CD4-positive, alpha-beta T cell treated with Interleukin-4 for 4 hours (primary cell): ENCODE results near the gene NSD2.
"Not testable (repeated sequence)": the region's sequence is repeated elsewhere in the genome, so short reads cannot be mapped to it uniquely, and the experiment has no call there.

Experiments used
- DNase-seq: peaks from one replicate; pipeline ENCODE4 v3.0.0-alpha.2; 2020

The NSD2 gene

DNA sequence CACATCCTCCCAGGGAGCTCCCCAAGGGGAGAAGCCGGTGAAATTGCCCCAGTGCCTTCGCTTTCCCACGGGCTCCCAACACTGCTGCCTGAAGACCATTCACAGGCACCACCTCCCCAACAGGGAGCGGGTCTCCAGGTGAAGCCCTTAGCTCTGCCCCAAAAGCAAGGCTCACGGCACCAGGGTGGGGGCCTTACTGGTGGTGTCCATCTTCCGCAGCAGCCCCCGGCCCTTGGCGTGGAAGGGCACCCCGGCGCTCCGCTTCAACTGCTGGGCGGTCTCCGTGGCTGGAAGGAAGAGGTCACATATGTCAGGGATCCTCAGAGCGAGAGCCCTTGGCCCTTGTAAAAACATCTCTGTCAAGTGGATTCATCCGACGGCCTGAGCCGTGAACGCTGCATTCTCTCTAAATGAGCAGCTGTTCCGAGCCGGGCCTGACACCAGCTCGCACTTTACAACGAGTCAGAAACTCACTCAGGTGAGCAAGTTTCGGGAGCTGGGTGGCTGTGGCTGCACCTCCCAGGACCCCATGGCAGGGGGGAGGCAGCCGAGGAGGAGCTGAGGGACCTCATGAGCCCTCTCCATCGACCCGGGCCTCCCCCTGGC, 116.6 kb downstream of the NSD2 start:
- no peak for DNase-seq

DNA sequence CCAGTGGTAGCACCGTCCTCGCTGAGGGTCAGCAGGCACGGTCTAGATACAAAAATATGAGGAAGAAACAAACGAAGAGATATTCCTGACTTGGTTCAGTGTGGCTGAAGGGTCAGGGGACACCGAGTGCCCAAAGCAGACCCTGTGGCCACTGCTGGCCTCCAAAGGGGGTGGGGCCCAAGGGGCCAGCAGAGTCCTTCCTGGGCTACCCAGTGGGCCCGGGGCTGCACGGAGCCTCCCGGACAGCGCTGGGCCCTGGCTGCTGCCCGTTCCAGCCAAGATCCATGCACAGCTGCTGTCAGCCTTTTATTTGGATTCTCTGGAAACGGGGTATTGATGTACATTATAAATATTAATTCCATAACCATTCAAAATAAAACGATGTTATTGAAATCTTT, 117.1 kb downstream of the NSD2 start:
- DNase-seq, result no peak

DNA sequence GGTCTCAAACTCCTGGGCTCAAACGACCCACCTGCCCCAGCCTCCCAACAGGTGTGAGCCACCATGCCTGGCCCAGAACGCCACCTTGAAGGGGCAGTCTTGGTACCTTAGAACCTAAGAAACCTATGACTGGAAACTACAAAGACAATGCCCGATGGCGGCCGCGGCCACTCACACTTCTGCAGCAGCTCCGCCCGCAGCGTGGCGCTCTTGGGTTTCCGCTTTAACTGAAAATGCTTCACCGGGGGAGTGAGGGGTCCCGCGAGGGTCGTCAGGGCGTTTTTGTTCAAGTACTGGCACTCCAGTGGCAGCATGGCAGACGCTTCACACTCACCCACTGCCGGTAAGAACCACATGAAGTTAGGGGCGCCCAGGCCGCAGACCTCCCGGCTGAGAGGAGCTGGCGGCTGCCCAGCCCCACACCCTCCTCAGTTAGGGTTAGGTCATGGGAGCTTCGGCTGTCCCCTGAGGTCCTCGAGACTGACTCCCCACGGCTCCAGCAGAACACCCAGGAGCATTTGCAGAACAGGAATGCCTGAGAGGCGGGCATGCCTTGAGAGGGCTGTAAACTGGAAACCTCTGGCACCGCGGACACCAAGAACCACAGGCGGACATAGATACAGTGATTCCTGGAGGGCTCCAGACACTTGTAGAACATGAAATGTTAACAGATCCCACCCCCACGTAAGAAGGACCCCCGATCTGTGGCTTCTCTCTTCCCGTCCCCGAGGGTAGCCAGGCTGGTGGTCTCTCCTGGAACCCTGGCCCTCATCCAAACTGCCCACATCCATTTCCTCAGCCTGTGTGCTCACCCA, 118.5 kb downstream of the NSD2 start:
- DNase-seq, result no peak

DNA sequence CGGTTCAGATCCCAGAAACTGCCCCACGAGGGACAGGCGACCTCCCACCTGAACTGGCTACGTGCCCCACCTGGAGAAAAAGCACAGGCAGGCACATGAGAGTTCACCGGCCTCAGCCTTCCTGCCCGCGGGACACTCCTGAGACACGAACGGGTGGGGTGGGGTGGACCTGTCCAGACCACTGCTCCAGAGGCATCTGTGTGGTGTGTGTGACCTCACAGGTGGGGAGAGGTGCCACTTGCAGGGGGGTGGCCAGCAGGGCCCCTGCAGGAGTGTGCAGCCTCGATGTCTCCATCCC, 119.1 kb downstream of the NSD2 start:
- DNase-seq, result no peak

DNA sequence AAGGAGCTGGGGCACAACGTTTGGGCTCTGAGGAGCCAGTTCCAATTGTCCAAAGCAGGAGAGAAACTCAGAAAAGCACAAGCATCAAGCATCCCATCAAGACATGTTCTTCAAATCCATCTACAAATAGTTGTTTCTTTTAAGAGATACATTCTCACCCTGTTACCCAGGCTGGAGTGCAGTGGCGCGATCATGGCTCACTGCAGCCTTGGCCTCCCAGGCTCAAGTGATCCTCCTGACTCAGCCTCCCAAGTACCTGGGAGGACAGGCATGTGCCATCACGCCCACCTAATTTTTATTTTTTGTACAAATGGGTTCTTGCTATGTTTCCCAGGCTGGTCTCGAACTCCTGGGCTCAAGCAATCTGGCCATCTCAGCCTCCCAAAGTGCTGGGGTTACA, 119.5 kb downstream of the NSD2 start:
- no peak for DNase-seq

DNA sequence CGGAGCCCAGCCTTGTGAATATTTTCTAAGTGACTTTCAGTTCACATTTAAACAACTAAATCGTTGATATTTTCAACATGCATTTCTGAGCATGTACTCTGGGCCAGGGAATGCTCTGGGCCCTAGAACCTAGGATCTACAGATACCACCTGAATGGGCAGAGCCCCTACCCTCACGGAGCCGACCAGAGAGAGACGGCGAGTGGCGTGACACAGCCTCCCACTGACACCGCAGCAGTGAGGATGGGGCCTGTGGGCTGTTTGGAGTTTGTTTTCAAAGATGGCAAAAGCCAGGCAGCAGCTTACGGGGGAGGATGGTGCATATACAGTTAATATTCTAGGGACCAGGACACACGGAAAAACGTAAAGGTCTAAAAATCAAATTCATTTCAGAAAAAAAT, 119.9 kb downstream of the NSD2 start:
- no peak for DNase-seq

DNA sequence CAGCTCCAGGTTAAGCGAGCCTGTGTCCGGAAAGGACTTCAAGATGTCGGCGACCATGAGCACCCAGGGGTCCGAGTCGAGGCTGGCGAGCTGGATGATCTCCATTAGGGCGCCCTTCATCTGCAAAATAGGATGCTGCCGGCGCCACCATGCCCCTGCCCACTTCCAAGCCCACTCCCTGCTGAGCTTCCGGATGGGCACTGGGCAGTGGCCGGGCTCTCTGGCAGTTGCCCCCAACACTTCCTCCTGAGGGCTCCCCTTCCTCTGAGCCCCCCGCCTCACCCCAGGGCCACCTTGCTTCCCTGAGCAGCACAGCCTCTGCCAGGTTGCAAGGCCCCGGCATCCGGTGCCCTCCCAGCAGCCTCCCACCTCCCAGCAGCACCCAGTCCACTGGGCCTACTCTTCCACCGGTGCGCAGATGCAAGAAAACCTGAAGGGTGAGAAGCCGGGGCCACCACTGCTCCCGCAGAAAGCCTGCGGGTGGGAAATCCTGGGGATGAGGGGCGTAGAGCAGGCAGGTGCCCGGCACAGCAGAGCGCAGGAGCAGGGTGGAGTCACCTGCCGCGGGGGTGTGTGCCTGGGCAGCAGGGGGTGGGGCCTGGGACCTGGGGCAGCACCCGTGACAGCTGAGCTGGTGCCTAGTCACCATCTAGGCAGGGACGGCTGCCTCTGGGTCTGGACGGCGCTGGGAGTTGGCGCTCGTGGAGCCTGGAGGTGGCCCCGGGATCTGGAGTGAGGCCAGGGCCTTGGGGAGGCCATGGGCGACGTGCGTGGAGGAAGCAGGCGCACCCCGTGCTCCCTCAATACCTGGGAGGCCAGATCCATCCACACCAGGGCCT, 120.6 kb downstream of the NSD2 start:
- DNase-seq, result no peak

DNA sequence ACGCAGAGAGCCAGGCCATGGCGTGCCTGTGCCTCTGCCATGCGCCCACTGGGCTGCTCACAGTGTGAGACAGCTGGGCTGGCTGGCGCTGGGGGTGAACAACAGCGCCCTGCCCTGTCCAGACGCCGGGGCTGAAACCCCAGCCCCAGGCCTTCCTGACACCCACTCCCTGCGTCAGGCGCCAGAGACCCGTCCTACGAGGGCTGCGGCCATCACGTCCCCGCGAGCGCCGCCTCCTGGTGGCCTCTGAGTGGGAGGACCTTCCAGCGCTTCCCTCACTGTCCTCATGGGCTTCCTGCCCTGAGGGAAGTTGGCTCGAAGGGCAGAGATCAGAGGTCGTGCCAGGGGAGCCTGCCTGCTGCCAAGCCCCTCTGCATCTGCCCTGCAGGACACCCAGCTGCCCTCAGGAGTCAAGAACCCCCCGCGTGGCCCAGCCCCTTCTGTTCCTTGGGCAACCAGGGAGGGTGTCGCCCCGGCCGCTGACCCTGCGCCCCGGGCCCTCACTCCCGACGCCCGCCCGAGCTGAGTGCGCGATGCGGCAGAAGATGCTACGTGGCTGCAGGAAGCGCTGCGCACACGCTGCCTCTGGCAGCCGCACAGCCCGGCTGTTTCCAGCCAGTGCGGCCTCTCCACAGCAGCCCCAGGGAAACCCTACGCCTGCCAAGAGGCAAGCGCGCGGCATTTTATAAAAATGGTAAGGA, 121.4 kb downstream of the NSD2 start:
- no peak for DNase-seq

DNA sequence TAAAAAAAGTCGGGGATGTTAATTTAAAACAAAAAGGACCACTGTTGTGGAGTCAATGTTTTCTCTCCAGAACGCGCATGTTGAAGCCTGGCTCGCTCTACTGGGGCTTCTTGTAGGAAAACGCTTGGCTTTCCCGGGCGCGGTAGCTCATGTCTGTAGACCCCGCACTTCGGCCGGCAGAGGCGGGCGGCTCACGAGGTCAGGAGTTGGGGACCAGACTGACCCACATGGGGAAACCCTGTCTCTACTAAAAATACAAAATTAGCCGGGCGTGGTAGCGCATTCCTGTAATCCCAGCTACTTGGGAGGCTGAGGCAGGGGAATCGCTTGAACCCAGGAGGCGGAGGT, 122.0 kb downstream of the NSD2 start:
- DNase-seq, result no peak

DNA sequence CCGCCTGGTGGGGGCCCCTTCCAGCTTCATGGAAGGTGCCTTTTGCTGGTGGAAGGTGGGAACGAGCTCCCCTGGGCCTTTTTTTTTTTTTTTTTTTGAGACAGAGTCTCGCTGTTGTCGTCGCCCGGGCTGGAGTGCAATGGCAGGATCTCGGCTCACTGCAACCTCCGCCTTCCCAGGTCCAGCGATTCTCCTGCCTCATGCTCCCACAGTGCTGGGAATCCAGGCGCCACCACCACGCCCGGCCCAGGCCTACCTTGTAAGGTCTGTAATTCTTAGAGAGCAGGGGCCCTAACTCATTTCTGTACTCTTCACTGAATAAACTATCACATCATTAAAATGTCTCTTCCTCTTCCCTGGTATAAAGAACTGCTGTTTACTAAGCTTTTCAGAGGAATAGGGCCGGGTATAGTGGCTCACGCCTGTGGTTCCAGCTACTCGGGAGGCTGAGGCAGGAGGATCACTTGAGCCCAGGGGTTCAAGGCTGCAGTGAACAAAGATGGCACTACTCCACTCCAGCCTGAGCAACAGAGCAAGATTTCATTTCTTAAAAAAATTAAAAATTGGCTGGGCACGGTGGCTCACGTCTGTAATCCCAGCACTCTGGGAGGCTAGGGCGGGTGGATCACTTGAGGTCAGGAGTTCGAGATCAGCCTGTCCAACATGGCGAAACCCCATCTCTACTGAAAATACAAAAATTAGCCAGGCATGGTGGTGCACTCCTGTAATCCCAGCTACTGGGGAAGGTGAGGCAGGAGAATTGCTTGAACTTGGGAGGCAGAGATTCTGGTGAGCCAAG, 122.7 kb downstream of the NSD2 start:
- DNase-seq, result not testable (repeated sequence)

DNA sequence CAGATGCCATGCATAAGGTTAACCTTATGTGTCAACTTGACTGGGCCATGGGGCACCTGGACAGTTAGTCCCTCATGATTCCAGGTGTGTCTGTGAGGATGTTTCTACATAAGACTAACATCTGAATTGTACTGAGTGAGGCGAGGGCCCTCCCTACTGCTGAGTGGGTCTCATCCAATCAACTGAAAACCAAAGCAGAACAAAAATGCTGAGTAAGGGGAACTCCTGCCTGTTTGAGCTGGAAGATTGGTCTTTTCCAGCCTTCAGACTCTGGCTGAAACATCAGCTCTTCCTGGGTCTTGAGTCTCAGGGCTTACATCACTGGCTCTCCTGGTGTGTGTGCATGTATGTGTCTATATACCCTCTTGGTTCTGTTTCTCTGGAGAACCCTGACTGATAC, 123.7 kb downstream of the NSD2 start:
- no peak for DNase-seq

DNA sequence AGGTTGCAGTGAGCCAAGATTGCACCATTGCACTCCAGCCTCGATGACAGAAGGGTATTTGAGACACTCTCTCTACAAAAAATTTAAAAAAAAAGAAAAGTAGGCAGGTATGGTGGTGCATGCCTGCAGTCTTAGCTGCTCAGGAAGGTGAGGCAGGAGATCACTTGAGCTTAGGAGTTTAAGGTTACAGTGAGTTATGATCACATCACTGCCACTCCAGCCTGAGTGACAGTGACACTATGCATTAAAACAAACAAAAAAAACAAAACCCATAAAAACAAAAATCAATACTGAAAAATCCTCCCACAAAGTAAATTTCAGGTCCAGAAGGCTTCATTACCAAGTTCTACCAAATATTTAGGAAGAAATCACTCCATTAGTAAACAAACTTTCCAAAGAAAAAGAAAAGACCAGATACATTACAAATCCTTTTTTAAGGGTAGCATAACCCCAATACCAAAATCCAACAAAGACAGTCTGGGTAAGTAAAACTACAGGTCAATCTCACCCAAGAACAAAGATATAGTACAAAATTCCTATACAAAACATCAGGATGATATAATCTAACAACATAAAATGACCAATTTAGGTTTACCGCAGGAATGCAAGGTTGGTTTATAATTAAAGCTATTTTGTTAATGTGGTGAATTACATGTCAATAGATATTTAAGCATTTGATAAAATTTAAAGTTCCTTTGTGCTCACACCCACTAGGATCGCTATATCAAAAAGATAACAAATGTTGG, 125.8 kb downstream of the NSD2 start:
- DNase-seq, result no peak

DNA sequence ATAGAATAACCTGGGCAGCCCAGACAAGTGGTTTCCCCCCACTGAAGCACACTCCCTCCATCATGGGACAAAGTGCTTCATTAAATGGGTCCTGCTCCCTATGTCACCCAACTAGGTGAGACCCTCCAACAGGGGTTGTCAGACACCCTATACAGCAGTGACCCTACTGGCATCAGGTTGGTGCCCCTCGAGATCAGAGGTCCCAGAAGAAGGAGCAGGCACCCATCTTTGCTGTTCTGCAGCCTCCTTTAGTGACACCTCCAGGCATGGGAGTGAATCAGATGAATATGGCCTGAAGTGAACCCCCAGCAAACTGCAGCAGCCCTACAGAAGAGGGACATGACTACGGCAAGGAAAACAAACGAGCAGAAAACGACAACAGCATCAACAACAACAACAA, 126.5 kb downstream of the NSD2 start:
- DNase-seq, result no peak

DNA sequence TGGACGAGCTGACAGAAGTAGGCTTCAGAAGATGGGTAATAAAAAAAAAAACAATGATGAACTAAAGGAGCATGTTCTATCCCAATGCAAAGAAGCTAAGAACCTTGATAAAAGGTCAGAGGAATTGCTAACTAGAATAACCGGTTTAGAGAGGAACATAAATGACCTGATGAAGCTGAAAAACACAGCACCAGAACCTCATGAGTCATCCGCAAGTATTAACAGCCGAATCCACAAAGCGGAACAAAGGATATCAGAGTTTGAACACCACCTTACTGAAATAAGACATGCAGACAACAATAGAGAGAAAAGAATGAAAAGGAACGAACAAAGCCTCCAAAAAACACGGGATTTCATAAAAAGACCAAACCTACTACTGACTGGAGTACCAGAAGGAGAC, 127.1 kb downstream of the NSD2 start:
- DNase-seq, result no peak

DNA sequence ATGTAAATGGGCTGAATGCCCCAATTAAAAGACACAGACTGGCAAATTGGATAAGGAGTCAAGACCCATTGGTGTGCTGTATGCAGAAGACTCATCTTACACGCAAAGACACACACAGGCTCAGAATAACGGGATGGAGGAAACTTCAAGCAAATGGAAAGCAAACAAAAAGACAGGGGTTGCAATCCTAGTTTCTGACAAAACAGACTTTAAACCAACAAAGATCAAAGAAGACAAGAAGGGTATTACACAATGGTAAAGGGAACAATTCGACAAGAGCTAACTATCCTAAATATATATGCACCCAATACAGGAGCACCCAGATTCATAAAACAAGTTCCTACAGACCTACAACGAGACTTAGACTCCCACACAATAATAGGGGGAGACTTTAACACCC, 128.1 kb downstream of the NSD2 start:
- not testable (repeated sequence) for DNase-seq

DNA sequence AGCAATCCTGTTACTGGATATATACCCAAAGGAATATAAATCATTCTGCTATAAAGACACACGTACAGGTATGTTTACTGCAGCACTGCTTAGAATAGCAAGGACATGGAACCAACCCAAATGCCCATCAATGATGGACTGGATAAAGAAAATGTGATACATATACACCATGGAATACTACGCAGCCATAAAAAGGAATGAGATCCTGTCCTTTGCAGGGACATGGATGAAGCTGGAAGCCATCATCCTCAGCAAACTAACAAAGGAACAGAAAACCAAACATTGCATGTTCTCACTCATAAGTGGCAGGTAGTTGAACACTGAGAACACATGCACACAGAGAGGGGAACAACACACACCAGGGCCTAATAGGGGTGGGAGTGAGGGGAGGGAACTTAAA, 132.2 kb downstream of the NSD2 start:
- not testable (repeated sequence) for DNase-seq

DNA sequence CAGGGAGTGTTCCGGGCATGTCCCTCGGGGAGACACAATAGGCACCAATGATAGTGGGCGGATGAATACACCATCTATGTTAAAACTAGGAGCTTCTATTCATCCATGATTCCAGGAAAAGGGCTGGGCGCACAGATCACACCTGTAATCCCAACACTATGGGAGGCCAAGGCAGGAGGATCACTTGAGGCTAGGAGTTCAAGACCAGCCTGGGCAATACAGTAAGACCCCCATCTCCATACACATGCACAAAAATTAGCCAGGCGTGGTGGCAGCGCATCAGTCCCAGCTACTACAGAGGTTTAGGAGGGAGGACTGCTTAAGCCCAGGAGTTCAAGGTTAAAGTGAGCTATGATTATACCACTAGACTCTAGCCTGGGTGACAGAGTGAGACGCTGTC, 135.2 kb downstream of the NSD2 start:
- DNase-seq, result no peak

DNA sequence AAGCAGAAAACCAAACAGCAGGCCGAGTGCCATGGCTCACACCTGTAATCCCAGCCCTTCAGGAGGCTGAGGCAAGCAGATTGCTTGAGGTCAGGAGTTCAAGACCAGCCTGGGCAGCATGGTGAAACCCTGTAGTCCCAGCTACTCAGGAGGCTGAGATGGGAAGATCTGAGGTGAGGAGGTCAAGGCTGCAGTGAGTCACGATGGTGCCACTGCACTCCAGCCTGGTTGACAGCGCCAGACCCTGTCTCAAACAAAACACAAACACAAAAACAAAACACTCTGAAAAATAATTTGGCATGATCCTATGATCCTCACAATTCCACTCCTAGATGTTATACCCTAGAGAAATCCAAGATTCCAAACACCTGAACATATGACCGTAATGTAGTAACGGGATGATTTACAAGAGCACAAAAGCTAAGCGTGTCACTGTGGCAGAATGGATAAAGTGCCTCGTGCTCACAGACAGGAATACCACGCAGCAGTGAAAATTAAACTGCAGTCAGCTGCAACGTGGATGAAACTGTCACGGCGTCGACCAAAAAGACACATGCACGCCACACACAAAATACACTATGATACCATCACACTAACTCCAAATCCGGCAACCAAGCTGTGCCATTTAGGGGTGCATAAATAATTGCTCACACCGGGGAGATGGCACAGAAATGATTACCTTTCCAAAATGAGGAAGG, 135.9 kb downstream of the NSD2 start:
- no peak for DNase-seq

DNA sequence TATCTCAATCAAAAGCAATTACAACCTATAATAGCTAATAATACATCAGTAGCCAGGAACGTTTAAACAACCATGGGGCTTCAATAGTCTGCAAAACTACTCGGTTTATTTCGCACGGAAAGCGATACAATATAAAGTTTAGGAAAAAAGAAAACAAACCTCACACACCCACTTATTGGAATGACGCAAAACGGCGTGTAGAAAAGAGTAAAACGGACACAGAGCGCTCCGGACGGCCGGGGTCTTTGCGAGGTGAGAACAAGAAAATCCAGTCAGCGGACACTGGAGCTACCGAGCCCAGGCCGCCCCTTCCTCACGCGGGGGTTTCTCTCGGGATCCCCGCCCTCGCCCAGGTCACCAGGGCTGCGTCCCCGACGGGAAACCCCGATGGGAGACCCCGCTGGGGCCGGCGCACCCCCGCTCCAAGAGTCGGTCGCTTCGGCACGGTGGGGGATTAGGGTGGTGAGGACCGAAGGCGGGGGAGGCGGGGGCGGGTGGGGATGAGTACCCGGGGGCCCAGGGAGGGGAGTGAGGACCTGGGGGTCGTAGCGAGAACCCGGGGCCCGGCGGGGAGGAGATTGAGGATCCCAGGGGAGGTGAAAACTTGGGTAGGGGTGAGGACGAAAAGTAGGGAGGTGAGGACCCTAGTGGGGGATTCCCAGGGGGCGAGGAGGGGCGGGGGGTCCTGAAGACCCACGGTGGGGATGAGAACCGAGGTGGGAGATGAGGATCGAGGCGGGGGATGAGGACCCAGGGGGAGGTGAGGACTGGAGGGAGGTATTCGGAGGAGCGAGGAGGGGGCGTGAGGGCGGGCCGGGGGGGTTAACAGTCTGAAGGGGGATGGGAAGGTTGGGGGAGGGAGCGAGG, 136.8 kb downstream of the NSD2 start:
- DNase-seq, result no peak

DNA sequence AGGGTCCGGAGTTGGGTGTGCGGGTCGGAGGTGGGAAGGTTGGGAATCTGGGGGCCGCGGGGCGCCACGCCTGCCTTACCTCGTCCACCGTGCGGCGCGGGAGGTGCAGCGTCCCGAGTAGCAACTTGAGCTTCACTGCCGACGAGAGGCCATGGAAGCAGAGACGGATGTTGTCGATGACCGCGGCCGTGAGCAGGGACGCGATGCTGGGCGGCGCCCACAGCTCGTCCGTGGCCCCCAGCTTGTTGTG, 137.4 kb downstream of the NSD2 start:
- no peak for DNase-seq
